ENCODE measurements around the gene EIF3F. TPM values are rescaled to one million over a fixed set of nuclear protein-coding genes. Genes with fewer than 3 reads are reported as not detected.
A peak's percentile ranks its signal among the peaks of the same experiment; 100 is the strongest.

EIF3F gene
- total and polyA plus RNA-seq, 9 of the 15 experiments (the other 6 are each of a cell fraction or from before 2014, with no cell fraction given) = 50.1 to 259 (median 135) TPM

DNA sequence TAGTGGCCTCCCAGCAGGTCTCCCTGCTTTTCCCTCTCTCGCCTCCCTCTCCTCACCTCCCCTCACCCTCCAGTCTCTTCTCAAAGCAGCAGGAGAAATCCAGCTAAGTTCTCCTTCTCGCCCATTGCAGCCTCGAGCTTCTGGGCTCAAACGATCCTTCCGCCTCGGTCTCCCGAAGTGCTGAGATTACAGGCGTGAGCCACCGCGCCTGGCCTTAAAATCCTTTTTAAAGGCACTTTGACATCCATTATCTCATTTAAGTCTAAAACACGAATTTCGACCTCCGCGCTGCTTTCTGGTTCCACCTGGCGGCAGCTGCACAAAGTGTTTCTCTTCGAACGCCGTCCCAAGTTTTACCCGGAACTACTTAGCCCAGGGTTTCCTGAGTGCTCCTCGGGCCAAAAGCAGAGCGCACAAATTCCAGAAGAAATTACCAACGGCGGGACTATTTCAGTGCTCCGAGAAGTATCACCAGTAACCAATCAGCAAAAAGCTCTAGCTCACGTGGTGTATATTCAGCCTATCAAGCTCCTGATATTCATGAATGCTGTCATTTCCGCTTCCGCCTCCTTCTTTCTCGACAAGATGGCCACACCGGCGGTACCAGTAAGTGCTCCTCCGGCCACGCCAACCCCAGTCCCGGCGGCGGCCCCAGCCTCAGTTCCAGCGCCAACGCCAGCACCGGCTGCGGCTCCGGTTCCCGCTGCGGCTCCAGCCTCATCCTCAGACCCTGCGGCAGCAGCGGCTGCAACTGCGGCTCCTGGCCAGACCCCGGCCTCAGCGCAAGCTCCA, at the start of gene EIF3F (continued):
- TF ChIP-seq, protein P1, sequence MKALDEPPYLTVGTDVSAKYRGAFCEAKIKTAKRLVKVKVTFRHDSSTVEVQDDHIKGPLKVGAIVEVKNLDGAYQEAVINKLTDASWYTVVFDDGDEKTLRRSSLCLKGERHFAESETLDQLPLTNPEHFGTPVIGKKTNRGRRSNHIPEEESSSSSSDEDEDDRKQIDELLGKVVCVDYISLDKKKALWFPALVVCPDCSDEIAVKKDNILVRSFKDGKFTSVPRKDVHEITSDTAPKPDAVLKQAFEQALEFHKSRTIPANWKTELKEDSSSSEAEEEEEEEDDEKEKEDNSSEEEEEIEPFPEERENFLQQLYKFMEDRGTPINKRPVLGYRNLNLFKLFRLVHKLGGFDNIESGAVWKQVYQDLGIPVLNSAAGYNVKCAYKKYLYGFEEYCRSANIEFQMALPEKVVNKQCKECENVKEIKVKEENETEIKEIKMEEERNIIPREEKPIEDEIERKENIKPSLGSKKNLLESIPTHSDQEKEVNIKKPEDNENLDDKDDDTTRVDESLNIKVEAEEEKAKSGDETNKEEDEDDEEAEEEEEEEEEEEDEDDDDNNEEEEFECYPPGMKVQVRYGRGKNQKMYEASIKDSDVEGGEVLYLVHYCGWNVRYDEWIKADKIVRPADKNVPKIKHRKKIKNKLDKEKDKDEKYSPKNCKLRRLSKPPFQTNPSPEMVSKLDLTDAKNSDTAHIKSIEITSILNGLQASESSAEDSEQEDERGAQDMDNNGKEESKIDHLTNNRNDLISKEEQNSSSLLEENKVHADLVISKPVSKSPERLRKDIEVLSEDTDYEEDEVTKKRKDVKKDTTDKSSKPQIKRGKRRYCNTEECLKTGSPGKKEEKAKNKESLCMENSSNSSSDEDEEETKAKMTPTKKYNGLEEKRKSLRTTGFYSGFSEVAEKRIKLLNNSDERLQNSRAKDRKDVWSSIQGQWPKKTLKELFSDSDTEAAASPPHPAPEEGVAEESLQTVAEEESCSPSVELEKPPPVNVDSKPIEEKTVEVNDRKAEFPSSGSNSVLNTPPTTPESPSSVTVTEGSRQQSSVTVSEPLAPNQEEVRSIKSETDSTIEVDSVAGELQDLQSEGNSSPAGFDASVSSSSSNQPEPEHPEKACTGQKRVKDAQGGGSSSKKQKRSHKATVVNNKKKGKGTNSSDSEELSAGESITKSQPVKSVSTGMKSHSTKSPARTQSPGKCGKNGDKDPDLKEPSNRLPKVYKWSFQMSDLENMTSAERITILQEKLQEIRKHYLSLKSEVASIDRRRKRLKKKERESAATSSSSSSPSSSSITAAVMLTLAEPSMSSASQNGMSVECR (CRISPR knock-in tag; IDR thresholded peaks at IDR 0.05) = no peak
- TF ChIP-seq PRPF4 (IDR thresholded peaks at IDR 0.05; ENCODE audit: insufficient read depth, low read depth, low read length, poor library complexity, severe bottlenecking) (no peak), ZNF324 (CRISPR knock-in tag; IDR thresholded peaks at IDR 0.05) (no peak), MGA (IDR thresholded peaks at IDR 0.05) (peak; percentile 31; the same call in 1 of the 2 replicates), CBFA2T3 (IDR thresholded peaks at IDR 0.05) (no peak), TAF1 (IDR thresholded peaks at IDR 0.05; ENCODE audit: control insufficient read depth, extremely low read depth, insufficient read depth, low read length, severe bottlenecking) (peak; percentile 43), PHF8 (IDR thresholded peaks at IDR 0.05; ENCODE audit: borderline replicate concordance, low read length) (peak; percentile 73; the same call in 1 of the 2 replicates), ZBTB1 (CRISPR knock-in tag; IDR thresholded peaks at IDR 0.05; ENCODE audit: borderline replicate concordance, low read depth) (no peak; the same call in 1 of the 2 replicates), TSC22D4 (tag; IDR thresholded peaks at IDR 0.05) (no peak)

All from K562 (cell line).